GM23248 (cell line): ENCODE data around the gene DMRT3. TPM values are rescaled to one million over a fixed set of nuclear protein-coding genes. Genes with fewer than 3 reads are reported as not detected.

Source experiments
- DNase-seq: peaks from one replicate; pipeline ENCODE4 v3.0.0-alpha.2; 2015
- H2AFZ ChIP-seq: fragments of 200-600 bp; sonication (generic); 2 replicates; pipeline ENCODE4 v1.6.1; 2016; ENCODE audit warnings: antibody characterized with exemption
- H3F3A ChIP-seq: fragments of 200-600 bp; sonication (generic); 2 replicates; pipeline ENCODE4 v1.6.1; 2016; ENCODE audit warnings: mild to moderate bottlenecking, antibody characterized with exemption, mixed run types; ENCODE audit not compliant: insufficient read depth
- H3K27ac ChIP-seq: fragments of 200-600 bp; sonication (generic); 2 replicates; pipeline ENCODE4 v1.5.1; 2016; ENCODE audit warnings: mild to moderate bottlenecking
- H3K27me3 ChIP-seq: fragments of 200-600 bp; sonication (generic); replicated peaks from 2 replicates; pipeline ENCODE4 v1.6.1; 2016; ENCODE audit warnings: mild to moderate bottlenecking; ENCODE audit not compliant: insufficient read depth
- H3K36me3 ChIP-seq: fragments of 200-600 bp; sonication (generic); 2 replicates; pipeline ENCODE4 v1.6.1; 2016; ENCODE audit warnings: low read depth, mild to moderate bottlenecking
- H3K4me1 ChIP-seq: fragments of 200-600 bp; sonication (generic); 2 replicates; pipeline ENCODE4 v1.6.1; 2016; ENCODE audit warnings: mild to moderate bottlenecking; ENCODE audit not compliant: insufficient read depth
- H3K4me2 ChIP-seq: fragments of 200-600 bp; sonication (generic); one replicate; pipeline ENCODE4 v1.6.1; 2016; ENCODE audit warnings: mild to moderate bottlenecking; ENCODE audit not compliant: unreplicated experiment
- H3K4me3 ChIP-seq: fragments of 200-600 bp; sonication (generic); 2 replicates; pipeline ENCODE4 v1.5.1; 2016; ENCODE audit warnings: mild to moderate bottlenecking
- H3K79me2 ChIP-seq: fragments of 200-600 bp; sonication (generic); 2 replicates; pipeline ENCODE4 v1.6.1; 2016; ENCODE audit warnings: mild to moderate bottlenecking; ENCODE audit not compliant: insufficient read depth
- H3K9ac ChIP-seq: fragments of 200-600 bp; sonication (generic); 2 replicates; pipeline ENCODE4 v1.6.1; 2016; ENCODE audit warnings: mild to moderate bottlenecking
- H3K9me2 ChIP-seq: fragments of 200-600 bp; sonication (generic); 2 replicates; pipeline ENCODE4 v1.6.1; 2016; ENCODE audit warnings: mixed run types, mild to moderate bottlenecking, moderate library complexity; ENCODE audit not compliant: insufficient read depth
- H3K9me3 ChIP-seq: fragments of 200-600 bp; sonication (generic); one replicate; pipeline ENCODE4 v1.6.1; 2017; ENCODE audit warnings: low read depth
- H4K20me1 ChIP-seq: fragments of 200-600 bp; sonication (generic); 2 replicates; pipeline ENCODE4 v1.6.0; 2016; ENCODE audit not compliant: insufficient read depth
- EZH2 ChIP-seq: fragments of 200-600 bp; sonication (generic); IDR thresholded peaks from 2 replicates; pipeline ENCODE4 v1.6.1; 2018; ENCODE audit warnings: antibody characterized with exemption, mild to moderate bottlenecking; ENCODE audit not compliant: insufficient read depth, poor library complexity, severe bottlenecking
- EZH2phosphoT487 ChIP-seq: fragments of 200-600 bp; sonication (generic); IDR thresholded peaks from 2 replicates; pipeline ENCODE4 v1.6.1; 2018; ENCODE audit warnings: antibody characterized with exemption, moderate library complexity, mild to moderate bottlenecking, low read depth; ENCODE audit not compliant: insufficient read depth
- WGBS, 2 experiments: methylation state at CpG; one replicate each; pipeline ENCODE4 v1.1.6; 2015 to 2017; ENCODE audit warnings: low lambda C conversion rate in 2 of 2, low coverage in 1 of 2; ENCODE audit errors: missing lambda C conversion rate in 2 of 2; 5-methylcytosine and 5-hydroxymethylcytosine counted together
- in situ Hi-C: fragments of 300-500 bp; cut with MboI; formaldehyde crosslinking; loops from 2 replicates; pipeline ENCODE4 v1.15.0; 2020
- polyA plus RNA-seq: library from polyadenylated mRNA; unstranded; fragments of >200 nt; fragmentation: Nextera tagmentation; extraction: Ambion mirVana; gene quantifications from 2 replicates; pipeline ENCODE4 v1.2.1, GENCODE V29; 2016
- total RNA-seq: library from RNA; depleted of rRNA; stranded (reverse); fragments of >200 nt; shearing (Covaris generic); gene quantifications from 2 replicates; pipeline ENCODE4 v1.2.3, GENCODE V29; 2014

The DMRT3 gene
- total and polyA plus RNA-seq, 2 experiments from 2014 or later: not detected

GRCh38 chr9:1025131-1025530 lies 48.7 kb downstream of the DMRT3 start:
- H4K20me1 ChIP-seq: no peaks in the 10 kb centered on the region
- TF ChIP-seq EZH2phosphoT487 (no peak), EZH2 (no peak)
- H3K27ac ChIP-seq: no peak overlapping the region
- H3F3A ChIP-seq: no peaks in the 10 kb centered on the region
- H3K9me3 ChIP-seq: no peaks in the 10 kb centered on the region
- no peak overlapping the region for H3K4me3 ChIP-seq
- H3K79me2 ChIP-seq: no peaks in the 10 kb centered on the region
- H3K4me1 ChIP-seq: no peaks in the 10 kb centered on the region
- in situ Hi-C loops: no loop called here
- no peaks in the 10 kb centered on the region for H3K36me3 ChIP-seq
- H2AFZ ChIP-seq: no peak overlapping the region
- WGBS, 2 experiments: 48 to 56% methylated on average over 8 of the region's 8 CpGs
- no peak for DNase-seq
- H3K4me2 ChIP-seq: no peak overlapping the region
- H3K27me3 ChIP-seq: peaks cover 7% of the 10 kb centered on the region
- no peaks in the 10 kb centered on the region for H3K9me2 ChIP-seq
- no peak overlapping the region for H3K9ac ChIP-seq

GRCh38 chr9:1026219-1026618 lies 49.8 kb downstream of the DMRT3 start:
- H3K36me3 ChIP-seq: no peaks in the 10 kb centered on the region
- in situ Hi-C loops: no loop called here

GRCh38 chr9:1028501-1029190 lies 52.2 kb downstream of the DMRT3 start:
- 29 to 36% methylated on average over 8 of the region's 8 CpGs for whole genome bisulfite sequencing, 2 experiments
- no peak for DNase-seq
- Histone ChIP-seq H3K4me3 (no peak overlapping the region), H3K4me1 (no peaks in the 10 kb centered on the region), H3K9me3 (no peaks in the 10 kb centered on the region), H3K36me3 (no peaks in the 10 kb centered on the region), H3K79me2 (no peaks in the 10 kb centered on the region), H3K27me3 (peaks cover 10% of the 10 kb centered on the region; the same call in 1 of the 2 replicates), H3K9ac (no peak overlapping the region), H3K4me2 (no peak overlapping the region), H3F3A (no peaks in the 10 kb centered on the region), H3K9me2 (no peaks in the 10 kb centered on the region), H4K20me1 (no peaks in the 10 kb centered on the region), H2AFZ (no peak overlapping the region), H3K27ac (no peak overlapping the region)
- in situ Hi-C loops: no loop called here
- no peak for TF ChIP-seq EZH2phosphoT487
- no peak for TF ChIP-seq EZH2

More at GRCh38 chr9:1026219-1026618, 49.8 kb downstream of the DMRT3 start:
- Histone ChIP-seq H3K4me3 (no peak overlapping the region), H3K79me2 (no peaks in the 10 kb centered on the region), H3K27me3 (0 out of 2 replicates have a peak, but pooled peaks cover 4% of the 10 kb centered on the region), H3K9me3 (no peaks in the 10 kb centered on the region), H3K9me2 (no peaks in the 10 kb centered on the region), H3K9ac (no peak overlapping the region), H3K4me2 (no peak overlapping the region), H4K20me1 (no peaks in the 10 kb centered on the region), H2AFZ (no peak overlapping the region), H3K27ac (no peak overlapping the region), H3F3A (no peaks in the 10 kb centered on the region), H3K4me1 (no peaks in the 10 kb centered on the region)
- DNase-seq: no peak
- no peak for TF ChIP-seq EZH2phosphoT487
- TF ChIP-seq EZH2: no peak

GRCh38 chr9:1031951-1032601 lies 55.6 kb downstream of the DMRT3 start:
- no peak overlapping the region for H3K9ac ChIP-seq
- no peak for DNase-seq
- peaks cover 11% of the 10 kb centered on the region; the same call in 1 of the 2 replicates for H3K27me3 ChIP-seq
- no peak for TF ChIP-seq EZH2
- TF ChIP-seq EZH2phosphoT487: no peak
- H3K27ac ChIP-seq: no peak overlapping the region
- H3K9me2 ChIP-seq: no peaks in the 10 kb centered on the region
- H3K4me2 ChIP-seq: no peak overlapping the region
- no peak overlapping the region for H3K4me3 ChIP-seq
- H4K20me1 ChIP-seq: no peaks in the 10 kb centered on the region
- H3F3A ChIP-seq: no peaks in the 10 kb centered on the region
- in situ Hi-C loops: no loop called here
- no peaks in the 10 kb centered on the region for H3K79me2 ChIP-seq
- no peak overlapping the region for H2AFZ ChIP-seq
- H3K4me1 ChIP-seq: no peaks in the 10 kb centered on the region
- no peaks in the 10 kb centered on the region for H3K9me3 ChIP-seq
- WGBS, 2 experiments: 50% methylated on average over 14 of the region's 14 CpGs
- H3K36me3 ChIP-seq: no peaks in the 10 kb centered on the region
